Panc1 (cell line): Measurements from ENCODE around the gene MED16.
"Not testable (repeated sequence)": the region's sequence is repeated elsewhere in the genome, so short reads cannot be mapped to it uniquely, and the experiment has no call there.

Experiments used
- CTCF ChIP-seq: fragments of 450-650 bp; IDR thresholded peaks from 2 replicates; pipeline ENCODE4 v1.5.1; 2017; ENCODE audit warnings: mild to moderate bottlenecking
- SIN3A ChIP-seq: IDR thresholded peaks from 2 replicates; pipeline ENCODE4 v1.6.1; 2012; ENCODE audit warnings: low read depth, mild to moderate bottlenecking, low read length, moderate library complexity, borderline replicate concordance; ENCODE audit not compliant: insufficient read depth
- TCF7L2 ChIP-seq: IDR thresholded peaks from 2 replicates; pipeline ENCODE4 v1.6.1; 2011; ENCODE audit warnings: mild to moderate bottlenecking, low read depth, low read length, inconsistent platforms

GRCh38 chr19:891421-892200, 1.4 kb downstream of the MED16 start:
- TF ChIP-seq CTCF, SIN3A, TCF7L2: not testable (repeated sequence)
